SH-SY5Y (cell line): ENCODE measurements around the gene ODF2.

ENCODE experiments used
- GATA2 ChIP-seq: IDR thresholded peaks from 2 replicates; pipeline ENCODE4 v1.6.1; 2011; ENCODE audit warnings: mild to moderate bottlenecking, low read depth, low read length
- GATA3 ChIP-seq: IDR thresholded peaks from 2 replicates; pipeline ENCODE4 v1.6.1; 2011; ENCODE audit warnings: low read depth, mild to moderate bottlenecking, low read length, moderate library complexity

DNA sequence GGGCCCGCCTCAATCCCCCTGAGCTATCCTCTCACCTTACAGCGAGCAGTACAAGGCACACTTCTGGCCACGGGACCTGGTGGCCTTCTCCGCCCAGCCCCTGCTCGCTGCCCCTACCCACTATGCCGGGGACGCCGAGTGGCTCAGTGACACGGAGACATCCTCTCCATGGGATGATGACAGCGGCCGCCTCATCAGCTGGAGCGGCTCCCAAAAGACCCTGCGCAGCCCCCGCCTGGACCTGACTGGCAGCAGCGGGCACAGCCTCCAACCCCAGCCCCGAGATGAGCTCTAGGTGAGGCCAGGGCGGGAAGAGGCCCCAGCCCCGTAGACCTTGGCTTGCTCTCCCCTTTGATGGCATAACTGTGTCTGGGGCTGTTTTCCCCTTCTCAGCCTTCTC lies 20.2 kb upstream of the ODF2 start:
- TF ChIP-seq GATA2 (no peak), GATA3 (no peak)
